Measurements from ENCODE around the gene NR2C2.

GRCh38 chr3:14989943-14990779, 42.8 kb downstream of the NR2C2 start:
- TF ChIP-seq, protein P1, sequence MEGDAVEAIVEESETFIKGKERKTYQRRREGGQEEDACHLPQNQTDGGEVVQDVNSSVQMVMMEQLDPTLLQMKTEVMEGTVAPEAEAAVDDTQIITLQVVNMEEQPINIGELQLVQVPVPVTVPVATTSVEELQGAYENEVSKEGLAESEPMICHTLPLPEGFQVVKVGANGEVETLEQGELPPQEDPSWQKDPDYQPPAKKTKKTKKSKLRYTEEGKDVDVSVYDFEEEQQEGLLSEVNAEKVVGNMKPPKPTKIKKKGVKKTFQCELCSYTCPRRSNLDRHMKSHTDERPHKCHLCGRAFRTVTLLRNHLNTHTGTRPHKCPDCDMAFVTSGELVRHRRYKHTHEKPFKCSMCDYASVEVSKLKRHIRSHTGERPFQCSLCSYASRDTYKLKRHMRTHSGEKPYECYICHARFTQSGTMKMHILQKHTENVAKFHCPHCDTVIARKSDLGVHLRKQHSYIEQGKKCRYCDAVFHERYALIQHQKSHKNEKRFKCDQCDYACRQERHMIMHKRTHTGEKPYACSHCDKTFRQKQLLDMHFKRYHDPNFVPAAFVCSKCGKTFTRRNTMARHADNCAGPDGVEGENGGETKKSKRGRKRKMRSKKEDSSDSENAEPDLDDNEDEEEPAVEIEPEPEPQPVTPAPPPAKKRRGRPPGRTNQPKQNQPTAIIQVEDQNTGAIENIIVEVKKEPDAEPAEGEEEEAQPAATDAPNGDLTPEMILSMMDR (conservative IDR thresholded peaks at IDR 0.05; ENCODE audit: low read length) = no peak
- TF ChIP-seq EZH2phosphoT487 (IDR thresholded peaks at IDR 0.05; ENCODE audit: borderline replicate concordance, low read depth, low read length) = no peak

Measured in OCI-LY7 (cell line).